Sciatic nerve (tissue), 2 donors: Measurements from ENCODE around the gene AKT2. TPM values are rescaled to one million over a fixed set of nuclear protein-coding genes. Genes with fewer than 3 reads are reported as not detected.

Source experiments
- ATAC-seq: fragments of 200-7000 bp; cut with Tn5 transposase; one replicate; pipeline ENCODE4 v1.9.1; 2020; ENCODE audit warnings: mild to moderate bottlenecking, moderate library complexity
- DNase-seq: peaks from one replicate; pipeline ENCODE4 v3.0.0-alpha.2; 2020; ENCODE audit warnings: low spot score
- intact Hi-C: fragments of 100-400 bp; cut with DNase I; formaldehyde crosslinking; loops from one replicate; pipeline ENCODE4 v1.14.2; 2022
- total RNA-seq: library from RNA; stranded (reverse); fragmentation: NEBNext Ultra II Directional; extraction: Animal tissue kit (Norgen Biotek cat#: 25700); gene quantifications from one replicate; pipeline ENCODE4 v1.2.1, GENCODE V29; 2021
- donor health status: DM: no; HTN: no; CAD: no.
- donor health status: DM: no; HTN: no; CAD: no.

Gene AKT2
- total RNA-seq, 1 donor from 2014 or later: 130 TPM

DNA sequence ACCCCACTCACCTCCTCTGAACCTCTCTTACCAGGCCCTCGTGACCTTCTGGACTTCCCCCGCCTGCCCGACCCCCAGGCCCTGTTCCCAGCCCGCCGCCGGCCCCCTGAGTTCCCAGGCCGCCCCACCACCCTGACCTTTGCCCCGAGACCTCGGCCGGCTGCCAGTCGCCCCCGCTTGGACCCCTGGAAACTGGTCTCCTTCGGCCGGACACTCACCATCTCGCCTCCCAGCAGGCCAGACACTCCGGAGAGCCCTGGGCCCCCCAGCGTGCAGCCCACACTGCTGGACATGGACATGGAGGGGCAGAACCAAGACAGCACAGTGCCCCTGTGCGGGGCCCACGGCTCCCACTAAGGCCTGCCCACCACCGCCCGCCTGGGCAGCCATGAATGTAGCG lies 70.2 kb downstream of the AKT2 start:
- ATAC-seq: no peak
- DNase-seq: no peak
- intact Hi-C loops: no loop called here

DNA sequence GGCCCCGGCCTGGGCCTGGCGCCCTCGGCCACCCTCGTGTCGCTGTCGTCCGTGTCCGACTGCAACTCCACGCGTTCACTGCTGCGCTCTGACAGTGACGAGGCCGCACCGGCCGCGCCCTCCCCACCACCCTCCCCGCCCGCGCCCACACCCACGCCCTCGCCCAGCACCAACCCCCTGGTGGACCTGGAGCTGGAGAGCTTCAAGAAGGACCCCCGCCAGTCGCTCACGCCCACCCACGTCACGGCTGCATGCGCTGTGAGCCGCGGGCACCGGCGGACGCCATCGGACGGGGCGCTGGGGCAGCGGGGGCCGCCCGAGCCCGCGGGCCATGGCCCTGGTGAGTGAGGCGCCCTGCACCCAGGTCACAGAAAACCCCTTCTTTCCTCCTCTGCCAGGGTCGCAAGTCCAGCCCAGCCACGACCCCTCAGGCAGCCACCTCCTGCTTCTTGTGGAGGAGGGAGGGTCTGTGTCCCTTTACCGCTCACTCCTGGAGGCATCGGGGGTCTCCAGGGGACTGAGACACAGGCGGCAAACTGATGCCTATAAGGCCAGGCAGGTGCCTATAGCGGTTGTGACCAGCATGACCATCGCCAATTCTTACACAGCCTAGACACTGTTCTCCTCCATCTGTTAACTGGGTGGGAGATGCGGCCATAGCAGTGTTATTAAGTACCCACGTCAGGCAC lies 71.1 kb downstream of the AKT2 start:
- ATAC-seq: no peak
- intact Hi-C loops: no loop called here
- DNase-seq: no peak

DNA sequence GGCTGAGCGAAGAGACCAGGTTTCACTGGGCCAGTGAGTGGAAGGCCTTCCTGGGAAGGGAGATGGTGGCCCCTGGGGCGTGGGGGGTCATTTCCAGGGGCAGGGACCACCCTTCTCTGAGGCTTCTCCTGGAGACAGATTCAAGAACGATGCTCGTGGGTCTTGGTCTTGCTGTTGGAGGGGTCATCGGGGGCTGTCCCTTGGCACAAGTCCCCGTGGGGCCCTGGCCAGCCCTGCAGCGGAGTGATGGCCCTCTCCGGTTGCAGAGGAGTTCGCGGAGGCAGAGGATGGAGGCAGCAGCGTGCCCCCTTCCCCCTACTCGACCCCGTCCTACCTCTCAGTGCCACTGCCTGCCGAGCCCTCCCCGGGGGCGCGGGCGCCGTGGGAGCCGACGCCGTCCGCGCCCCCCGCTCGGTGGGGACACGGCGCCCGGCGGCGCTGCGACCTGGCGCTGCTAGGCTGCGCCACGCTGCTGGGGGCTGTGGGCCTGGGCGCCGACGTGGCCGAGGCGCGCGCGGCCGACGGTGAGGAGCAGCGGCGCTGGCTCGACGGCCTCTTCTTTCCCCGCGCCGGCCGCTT lies 71.8 kb downstream of the AKT2 start:
- no peak for DNase-seq
- intact Hi-C loops: no loop called here
- no peak for ATAC-seq

DNA sequence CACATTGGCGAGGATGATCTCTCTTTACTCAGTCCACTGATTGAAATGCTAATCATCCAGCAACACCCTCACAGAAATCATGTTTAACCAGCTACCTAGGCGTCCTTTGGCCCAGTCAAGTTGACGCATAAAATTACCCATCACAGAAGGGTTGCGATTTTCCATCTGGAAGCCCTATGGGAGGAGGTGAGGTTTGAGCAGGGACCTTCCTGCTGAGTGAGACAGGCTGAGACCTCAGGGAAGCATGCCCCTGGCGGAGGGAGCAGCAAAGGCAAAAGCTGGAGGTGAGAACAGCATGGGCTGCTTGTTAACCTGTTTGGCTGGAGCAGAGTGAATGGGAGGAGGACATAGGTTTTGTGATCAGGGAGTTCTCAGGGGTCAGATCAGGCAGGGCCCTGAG lies 74.3 kb downstream of the AKT2 start:
- ATAC-seq: no peak
- intact Hi-C loops: no loop called here
- no peak for DNase-seq

DNA sequence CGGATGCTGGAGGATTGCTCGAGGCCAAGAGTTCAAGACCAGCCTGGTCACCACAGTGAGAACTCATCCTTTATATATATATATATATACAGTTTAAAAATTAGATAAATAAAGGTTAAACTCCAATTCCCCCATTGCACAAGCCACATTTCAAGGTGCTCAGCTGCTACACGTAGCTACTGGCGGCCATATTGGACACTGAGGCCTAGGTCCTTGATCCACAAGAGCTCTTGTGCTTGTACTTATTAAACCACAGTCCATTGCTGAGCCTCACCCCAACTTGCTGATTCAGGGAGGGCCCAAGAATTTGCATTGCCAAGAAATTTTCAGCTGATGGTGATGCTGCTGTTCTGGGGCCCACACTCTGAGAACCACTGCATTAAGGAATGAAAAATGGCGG lies 76.5 kb downstream of the AKT2 start:
- ATAC-seq: no peak
- intact Hi-C loops: no loop called here
- no peak for DNase-seq

DNA sequence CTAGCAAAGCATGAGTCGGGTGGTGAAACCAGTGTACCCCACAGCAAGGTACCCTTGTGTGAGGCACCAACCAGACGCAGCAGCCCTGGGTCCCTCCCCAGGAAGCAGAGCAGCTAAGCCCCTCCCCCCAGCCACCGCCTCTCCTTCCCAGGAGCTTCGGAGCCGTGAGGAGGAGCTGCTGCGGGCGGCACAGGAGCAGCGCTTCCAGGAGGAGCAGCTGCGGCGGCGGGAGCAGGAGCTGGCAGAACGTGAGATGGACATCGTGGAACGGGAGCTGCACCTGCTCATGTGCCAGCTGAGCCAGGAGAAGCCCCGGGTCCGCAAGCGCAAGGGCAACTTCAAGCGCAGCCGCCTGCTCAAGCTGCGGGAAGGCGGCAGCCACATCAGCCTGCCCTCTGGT lies 79.4 kb downstream of the AKT2 start:
- DNase-seq (no peak), ATAC-seq (no peak)
- intact Hi-C loops: no loop called here

DNA sequence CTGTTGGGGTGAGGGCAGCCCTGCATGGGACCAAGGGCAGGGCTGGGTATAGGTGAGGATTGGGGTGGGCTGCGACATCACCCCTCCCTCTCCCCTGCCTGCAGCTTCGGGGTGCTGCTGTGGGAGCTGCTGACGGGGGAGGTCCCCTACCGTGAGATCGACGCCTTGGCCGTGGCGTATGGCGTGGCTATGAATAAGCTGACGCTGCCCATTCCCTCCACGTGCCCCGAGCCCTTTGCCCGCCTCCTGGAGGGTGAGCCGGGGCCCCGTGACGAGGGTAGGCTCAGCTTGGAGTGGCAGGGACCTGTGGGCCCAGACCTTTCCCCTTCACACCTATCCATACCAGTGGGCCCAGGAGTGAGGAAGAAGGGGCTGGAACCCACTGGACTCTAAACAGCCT lies 80.8 kb downstream of the AKT2 start:
- no peak for ATAC-seq

DNA sequence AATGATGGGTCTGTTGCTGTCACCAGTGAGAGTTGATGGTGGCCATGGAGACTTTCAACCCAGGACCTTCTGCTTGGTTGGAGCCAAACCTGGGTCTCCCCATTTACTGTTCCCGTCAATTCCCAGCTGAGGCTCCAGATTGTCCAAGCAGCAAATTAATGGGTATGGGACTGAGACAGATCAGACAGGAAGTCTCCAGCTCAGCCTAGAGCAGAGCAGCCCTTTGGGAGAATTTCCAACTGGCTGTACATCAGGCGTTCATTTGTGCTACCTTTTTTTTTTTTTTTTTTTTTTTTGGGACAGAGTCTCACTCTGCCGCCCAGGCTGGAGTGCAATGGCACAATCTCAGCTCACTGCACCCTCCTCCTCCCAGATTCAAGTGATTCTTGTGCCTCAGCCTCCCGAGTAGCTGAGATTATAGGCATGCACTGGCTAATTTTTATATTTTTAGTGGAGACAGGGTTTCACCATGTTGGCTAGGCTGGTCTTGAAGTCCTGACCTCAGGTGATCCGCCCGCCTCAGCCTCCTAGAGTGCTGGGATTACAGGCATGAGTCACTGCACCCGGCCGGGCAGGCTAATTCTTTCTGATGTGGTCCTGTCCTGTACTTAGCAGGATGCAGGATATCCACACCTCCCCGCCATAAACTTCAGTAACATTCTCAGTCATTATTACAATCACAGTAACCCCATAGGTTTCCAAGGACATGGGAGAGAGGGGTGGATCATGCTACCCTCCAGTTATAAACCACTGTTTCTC lies 84.6 kb downstream of the AKT2 start:
- DNase-seq (no peak), ATAC-seq (no peak)
- intact Hi-C loops: no loop called here

More for the DNA sequence above, 80.8 kb downstream of the AKT2 start:
- intact Hi-C loops: no loop called here
- no peak for DNase-seq

DNA sequence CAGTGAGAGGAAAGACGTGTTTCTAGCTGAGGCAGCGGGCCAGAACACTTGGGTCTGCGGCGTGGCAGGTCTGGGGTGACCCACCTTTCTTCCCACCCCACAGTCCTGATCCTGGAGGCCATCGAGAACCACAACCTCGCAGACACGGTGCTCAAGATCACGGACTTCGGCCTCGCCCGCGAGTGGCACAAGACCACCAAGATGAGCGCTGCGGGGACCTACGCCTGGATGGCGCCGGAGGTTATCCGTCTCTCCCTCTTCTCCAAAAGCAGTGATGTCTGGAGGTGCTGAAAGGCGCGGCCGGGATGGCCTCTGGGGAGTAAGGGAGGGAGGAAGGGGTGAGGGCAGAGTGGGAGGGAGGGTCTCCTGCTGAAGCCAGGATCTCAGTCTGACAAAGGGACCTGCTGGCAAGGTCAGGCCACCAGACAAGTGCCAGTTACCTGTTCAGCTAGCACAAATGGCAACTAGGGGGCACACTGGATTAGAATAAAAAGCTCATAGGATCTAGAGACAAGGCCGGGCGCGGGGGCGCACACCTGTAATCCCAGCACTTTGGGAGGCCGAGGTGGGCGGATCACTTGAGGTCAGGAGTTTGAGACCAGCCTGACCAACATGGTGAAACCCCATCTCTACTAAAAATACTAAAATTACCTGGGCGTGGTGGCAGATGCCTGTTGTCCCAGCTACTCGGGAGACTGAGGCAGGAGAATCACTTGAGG lies 86.7 kb downstream of the AKT2 start:
- no peak for DNase-seq
- ATAC-seq: no peak
- intact Hi-C loops: no loop called here

DNA sequence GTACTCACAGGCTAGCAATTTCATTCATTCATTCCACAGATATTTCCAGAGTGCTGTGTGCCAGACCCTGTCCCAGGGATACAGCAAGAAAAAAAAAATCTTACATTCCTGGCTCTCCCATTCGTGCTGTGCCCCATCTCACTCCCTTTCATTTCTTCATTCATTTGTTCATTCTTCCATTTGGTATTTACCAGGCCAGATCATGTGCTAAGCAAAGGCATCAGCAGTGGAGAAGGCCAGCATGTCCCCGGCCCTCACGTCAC lies 91.6 kb downstream of the AKT2 start:
- intact Hi-C loops: no loop called here
- DNase-seq (no peak), ATAC-seq (no peak)

DNA sequence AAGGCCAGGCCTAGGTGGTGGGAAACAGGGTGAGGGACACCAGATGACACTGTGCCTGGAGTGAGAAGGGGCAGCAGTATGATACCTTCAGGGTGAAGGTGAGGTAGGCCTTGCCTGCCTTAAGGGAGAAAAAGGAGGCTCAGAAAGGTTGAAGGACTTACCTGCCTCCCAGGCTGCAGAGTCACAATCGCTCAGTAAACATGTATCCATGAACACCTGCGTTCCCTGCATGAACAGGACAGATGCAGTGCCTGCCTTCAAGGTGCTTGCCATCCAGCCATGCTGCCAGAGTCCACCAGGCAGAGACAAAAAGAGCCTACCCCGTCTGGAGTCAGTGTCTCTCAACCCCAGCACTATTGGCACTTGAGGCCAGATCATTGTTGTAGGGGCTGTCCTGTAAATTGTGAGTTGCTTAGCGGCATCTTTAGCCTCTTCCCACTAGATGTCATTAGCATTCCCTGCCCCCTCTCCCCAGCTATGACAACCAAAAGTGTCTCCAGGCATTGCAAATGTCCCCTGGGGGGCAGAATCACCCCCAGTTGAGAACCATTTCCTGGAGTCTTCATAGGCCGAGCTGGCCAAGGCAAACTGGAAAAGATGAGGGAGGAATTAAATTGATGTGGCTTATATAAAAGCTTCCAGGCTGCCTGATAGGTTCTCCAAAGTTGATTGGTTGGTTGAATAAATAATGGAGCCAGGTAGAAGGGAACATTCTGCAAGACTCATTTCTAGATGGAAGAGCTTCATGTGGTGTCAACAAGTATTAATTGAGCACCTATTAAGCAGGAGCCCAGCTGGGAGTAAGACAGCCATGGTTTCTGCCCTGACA lies 92.2 kb downstream of the AKT2 start:
- intact Hi-C loops: no loop called here
- no peak for ATAC-seq

DNA sequence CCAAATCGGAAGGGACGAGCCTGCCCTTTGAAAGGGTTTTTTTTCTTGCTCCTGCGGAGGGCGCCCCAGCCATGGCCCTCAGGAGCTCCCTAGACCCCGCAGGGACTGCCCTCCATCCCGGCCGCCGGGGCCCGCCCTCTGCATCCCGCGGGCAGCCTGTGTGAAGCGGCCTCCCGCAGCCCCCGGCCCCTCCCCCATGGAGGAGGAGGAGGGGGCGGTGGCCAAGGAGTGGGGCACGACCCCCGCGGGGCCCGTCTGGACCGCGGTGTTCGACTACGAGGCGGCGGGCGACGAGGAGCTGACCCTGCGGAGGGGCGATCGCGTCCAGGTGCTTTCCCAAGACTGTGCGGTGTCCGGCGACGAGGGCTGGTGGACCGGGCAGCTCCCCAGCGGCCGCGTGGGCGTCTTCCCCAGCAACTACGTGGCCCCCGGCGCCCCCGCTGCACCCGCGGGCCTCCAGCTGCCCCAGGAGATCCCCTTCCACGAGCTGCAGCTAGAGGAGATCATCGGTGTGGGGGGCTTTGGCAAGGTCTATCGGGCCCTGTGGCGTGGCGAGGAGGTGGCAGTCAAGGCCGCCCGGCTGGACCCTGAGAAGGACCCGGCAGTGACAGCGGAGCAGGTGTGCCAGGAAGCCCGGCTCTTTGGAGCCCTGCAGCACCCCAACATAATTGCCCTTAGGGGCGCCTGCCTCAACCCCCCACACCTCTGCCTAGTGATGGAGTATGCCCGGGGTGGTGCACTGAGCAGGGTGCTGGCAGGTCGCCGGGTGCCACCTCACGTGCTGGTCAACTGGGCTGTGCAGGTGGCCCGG lies 93.1 kb downstream of the AKT2 start:
- intact Hi-C loops: no loop called here
- peak; percentile 25 for ATAC-seq
- peak; percentile 62 for DNase-seq

More for the DNA sequence above, 92.2 kb downstream of the AKT2 start:
- DNase-seq: no peak

DNA sequence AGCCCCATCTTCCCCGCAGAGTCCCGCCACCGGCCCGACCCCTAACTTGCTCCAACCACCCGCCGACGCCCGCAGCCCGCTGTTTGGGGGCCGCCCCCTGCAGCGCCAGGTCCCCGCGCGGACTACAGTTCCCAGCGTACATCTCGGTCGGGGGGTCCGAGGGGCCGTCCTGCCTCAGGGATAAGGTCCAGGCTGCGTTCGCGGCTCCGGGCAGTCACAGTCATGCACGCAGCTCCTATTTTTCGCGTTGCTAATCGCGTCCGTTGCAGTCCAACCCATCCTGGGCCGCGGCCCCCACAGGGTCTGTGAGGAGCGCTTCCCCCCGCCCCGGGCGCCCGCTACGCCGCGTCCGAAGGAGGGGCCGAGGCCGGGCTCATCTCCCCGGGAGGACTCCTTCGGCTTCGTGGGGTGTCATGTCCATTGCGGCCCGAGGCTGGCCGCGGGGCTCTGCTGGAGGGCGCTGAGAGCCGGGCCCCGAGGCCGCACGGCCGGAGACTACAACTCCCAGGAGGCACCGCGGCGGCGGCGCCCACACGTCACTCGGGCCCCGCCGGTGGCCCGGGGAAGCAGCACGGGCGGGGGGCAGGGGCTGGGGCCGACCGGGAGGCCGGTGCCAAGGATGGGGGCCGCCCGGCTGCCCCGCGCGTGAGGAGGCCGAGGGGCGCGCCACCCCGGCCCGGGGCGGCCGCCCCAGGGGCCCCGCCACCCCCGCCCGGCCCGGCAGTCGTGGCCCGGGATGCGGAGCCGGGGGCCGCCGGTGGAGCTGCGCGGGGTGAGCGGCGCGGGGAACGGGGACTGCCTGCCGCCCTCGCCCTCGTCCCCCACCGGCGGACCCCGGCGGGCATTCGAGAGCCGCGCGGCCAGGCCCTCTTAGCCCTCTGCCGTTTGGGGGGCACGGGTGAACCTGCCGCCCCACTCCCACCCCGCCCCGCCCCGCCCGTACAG lies 94.0 kb downstream of the AKT2 start, which contains the start of gene MAP3K10:
TSS of gene MAP3K10 (plus strand) at position 536 of the 945 bp plus-strand sequence. CDS start 606 bp downstream, outside the sequence.
- intact Hi-C loops: no loop called here
- peak; percentile 85 for DNase-seq
- ATAC-seq: peak; percentile 94

DNA sequence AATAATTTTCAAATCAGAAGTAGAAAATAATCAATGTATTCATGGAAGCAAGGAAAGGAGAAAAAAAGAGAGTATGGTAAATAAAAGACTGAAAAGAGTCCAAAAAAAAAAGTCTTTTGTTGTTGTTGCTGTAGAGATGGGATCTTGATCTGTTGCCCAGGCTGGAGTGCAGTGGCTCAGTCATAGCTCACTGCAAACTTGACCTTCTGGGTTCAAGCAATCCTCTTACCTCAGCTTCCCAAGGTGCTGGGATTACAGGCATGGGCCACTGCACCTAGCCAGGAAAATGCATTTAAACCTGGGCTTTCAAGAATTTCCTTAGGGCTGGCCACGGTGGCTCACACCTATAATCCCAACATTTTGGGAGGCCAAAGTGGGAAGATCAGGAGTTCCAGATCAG lies 100.9 kb downstream of the AKT2 start:
- intact Hi-C loops: no loop called here
- DNase-seq (no peak), ATAC-seq (no peak)
